Measurements from ENCODE around the gene ERCC4.

DNA sequence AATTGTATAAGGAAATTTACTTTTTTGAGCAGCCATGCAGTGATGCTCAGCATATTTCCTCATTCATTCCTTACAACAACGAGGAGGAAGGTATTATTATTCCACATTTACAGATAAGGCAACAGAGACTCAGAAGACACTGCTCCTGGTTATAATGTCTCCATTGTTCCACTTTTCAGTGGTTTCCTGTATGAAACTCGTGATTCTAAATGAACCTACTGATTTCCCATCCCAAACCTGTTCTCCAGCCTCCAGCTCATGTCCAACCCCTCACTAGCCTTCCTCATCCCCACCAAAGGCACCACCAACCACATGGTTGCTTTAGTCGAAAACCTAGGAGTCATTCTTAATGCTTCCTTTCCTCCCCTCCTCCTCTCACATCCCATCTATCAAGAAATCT is 12.5 kb upstream of the ERCC4 start:
- TF ChIP-seq, protein P1, sequence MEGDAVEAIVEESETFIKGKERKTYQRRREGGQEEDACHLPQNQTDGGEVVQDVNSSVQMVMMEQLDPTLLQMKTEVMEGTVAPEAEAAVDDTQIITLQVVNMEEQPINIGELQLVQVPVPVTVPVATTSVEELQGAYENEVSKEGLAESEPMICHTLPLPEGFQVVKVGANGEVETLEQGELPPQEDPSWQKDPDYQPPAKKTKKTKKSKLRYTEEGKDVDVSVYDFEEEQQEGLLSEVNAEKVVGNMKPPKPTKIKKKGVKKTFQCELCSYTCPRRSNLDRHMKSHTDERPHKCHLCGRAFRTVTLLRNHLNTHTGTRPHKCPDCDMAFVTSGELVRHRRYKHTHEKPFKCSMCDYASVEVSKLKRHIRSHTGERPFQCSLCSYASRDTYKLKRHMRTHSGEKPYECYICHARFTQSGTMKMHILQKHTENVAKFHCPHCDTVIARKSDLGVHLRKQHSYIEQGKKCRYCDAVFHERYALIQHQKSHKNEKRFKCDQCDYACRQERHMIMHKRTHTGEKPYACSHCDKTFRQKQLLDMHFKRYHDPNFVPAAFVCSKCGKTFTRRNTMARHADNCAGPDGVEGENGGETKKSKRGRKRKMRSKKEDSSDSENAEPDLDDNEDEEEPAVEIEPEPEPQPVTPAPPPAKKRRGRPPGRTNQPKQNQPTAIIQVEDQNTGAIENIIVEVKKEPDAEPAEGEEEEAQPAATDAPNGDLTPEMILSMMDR (IDR thresholded peaks at IDR 0.05) = no peak
- TF ChIP-seq SMC3 (IDR thresholded peaks at IDR 0.05; ENCODE audit: low read depth, low read length) (no peak), ELF1 (IDR thresholded peaks at IDR 0.05) (no peak)

Measured in SK-N-SH (cell line).